ENCODE results near the gene DNAJC30. TPM values are rescaled to one million over a fixed set of nuclear protein-coding genes. Genes with fewer than 3 reads are reported as not detected.
A peak's percentile ranks its signal among the peaks of the same experiment; 100 is the strongest.

Gene DNAJC30
- total RNA-seq, 4 donors from 2014 or later: 4.4 to 4.9 (median 4.8) TPM

DNA sequence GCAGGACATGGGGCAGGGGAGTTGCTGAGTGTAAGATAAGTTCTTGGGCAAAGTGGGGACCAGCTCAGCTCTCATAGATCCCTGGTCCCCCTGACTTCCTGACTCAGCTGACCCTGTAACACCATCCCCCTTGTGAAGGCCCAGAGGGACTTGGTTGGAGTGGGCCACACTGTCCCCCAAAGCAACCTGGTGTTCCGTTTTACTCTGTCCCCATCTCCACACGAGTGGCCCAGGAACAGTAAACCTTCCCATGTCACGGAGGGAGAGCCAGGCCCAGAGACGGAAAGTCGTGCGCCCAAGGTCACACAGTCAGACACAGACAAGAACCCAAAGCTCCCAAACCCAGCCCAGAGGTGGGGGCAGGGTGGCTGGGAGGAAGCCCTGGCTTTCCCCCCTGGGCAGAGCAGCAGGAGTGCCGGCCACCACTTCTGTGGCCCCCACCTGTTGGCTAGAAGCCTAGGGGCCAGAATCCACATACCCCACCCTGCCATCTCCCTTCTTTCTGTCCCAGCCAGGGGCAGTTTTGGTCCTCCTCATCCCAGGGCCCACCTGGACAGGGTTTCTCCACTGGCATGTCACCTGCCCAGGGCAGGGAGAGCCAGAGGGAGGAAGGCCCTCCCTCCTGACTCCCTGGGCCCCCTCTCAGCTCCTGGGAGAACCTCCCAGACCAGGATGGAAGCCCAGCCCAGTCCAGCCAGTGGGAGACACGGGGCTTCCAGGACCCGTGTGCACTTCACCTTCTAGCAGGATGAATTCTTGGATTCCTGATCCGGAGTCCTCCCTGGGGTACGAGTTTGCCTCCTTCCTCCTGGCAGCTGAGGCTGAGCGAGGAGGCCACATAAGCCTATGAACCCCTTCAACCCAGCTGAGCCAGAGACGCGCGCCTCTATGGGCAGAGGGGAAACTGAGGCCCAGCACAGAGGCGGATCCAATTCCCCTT is 36.2 kb downstream of the DNAJC30 start:
- Histone ChIP-seq H3K36me3 (no peaks in the 10 kb centered on the region), H3K9me3 (no peaks in the 10 kb centered on the region), H3K4me3 (peak overlapping the region; percentile 53), H3K27ac (no peak overlapping the region), H3K27me3 (peaks cover 70% of the 10 kb centered on the region), H3K4me1 (peaks cover 12% of the 10 kb centered on the region)
- TF ChIP-seq, protein P1, sequence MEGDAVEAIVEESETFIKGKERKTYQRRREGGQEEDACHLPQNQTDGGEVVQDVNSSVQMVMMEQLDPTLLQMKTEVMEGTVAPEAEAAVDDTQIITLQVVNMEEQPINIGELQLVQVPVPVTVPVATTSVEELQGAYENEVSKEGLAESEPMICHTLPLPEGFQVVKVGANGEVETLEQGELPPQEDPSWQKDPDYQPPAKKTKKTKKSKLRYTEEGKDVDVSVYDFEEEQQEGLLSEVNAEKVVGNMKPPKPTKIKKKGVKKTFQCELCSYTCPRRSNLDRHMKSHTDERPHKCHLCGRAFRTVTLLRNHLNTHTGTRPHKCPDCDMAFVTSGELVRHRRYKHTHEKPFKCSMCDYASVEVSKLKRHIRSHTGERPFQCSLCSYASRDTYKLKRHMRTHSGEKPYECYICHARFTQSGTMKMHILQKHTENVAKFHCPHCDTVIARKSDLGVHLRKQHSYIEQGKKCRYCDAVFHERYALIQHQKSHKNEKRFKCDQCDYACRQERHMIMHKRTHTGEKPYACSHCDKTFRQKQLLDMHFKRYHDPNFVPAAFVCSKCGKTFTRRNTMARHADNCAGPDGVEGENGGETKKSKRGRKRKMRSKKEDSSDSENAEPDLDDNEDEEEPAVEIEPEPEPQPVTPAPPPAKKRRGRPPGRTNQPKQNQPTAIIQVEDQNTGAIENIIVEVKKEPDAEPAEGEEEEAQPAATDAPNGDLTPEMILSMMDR (IDR thresholded peaks at IDR 0.05): no peak
- TF ChIP-seq EP300 (IDR thresholded peaks at IDR 0.05) (no peak), POLR2AphosphoS5 (IDR thresholded peaks at IDR 0.05) (no peak), POLR2A (IDR thresholded peaks at IDR 0.05) (no peak)
- no peak for DNase-seq (ENCODE audit: low spot score in 2 of 2)
- WGBS: 69% methylated on average over 11 of the region's 16 CpGs

DNA sequence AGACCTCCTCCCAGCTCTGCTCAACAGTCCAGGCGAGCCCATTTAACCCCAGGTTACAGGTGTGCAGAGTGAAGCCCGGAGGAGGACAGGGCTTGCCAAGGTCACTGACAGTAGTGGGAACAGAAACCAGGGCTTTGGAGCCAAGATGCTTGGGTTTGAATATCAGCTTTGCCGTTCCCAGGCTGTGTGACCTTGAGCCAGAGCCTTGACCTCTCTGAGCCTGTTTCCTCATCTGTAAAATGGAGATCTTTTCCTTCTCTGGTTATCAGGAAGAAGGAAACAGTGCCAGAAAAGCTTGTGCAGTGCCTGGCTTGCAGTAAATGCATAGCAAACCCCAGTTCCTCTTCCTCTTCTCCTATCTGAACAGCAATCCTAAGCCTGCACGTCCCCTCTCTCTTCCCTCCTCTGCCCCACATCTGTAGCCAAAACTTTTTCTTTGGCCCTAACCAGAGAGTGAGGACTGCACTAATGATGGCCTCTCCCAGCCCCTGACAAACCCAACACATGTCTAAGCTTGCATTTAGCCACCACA is 37.5 kb downstream of the DNAJC30 start:
- no peak overlapping the region for H3K4me3 ChIP-seq
- WGBS: 53% methylated on average over 4 of the region's 4 CpGs
- no peaks in the 10 kb centered on the region for H3K36me3 ChIP-seq
- no peak overlapping the region for H3K27ac ChIP-seq
- DNase-seq (ENCODE audit: low spot score in 2 of 2): no peak
- H3K9me3 ChIP-seq: no peaks in the 10 kb centered on the region
- peaks cover 64% of the 10 kb centered on the region for H3K27me3 ChIP-seq
- H3K4me1 ChIP-seq: peaks cover 12% of the 10 kb centered on the region
- no peak for TF ChIP-seq EP300 (IDR thresholded peaks at IDR 0.05)
- no peak for TF ChIP-seq POLR2AphosphoS5 (IDR thresholded peaks at IDR 0.05)
- no peak for TF ChIP-seq POLR2A (IDR thresholded peaks at IDR 0.05)
- TF ChIP-seq, protein P1 (IDR thresholded peaks at IDR 0.05): no peak

- peaks cover 56% of the 10 kb centered on the region for H3K27me3 ChIP-seq
- H3K4me3 ChIP-seq: no peak overlapping the region
- no peak for DNase-seq (ENCODE audit: low spot score in 2 of 2)
- H3K27ac ChIP-seq: no peak overlapping the region
- TF ChIP-seq, protein P1 (IDR thresholded peaks at IDR 0.05): no peak
- TF ChIP-seq EP300 (IDR thresholded peaks at IDR 0.05) (no peak), POLR2A (IDR thresholded peaks at IDR 0.05) (no peak), POLR2AphosphoS5 (IDR thresholded peaks at IDR 0.05) (no peak)
- peaks cover 12% of the 10 kb centered on the region for H3K4me1 ChIP-seq
- WGBS: 69% methylated on average over 5 of the region's 5 CpGs
- no peaks in the 10 kb centered on the region for H3K36me3 ChIP-seq
- no peaks in the 10 kb centered on the region for H3K9me3 ChIP-seq
Measured at GRCh38 chr7:73644688-73645286, 38.5 kb downstream of the DNAJC30 start.

DNA sequence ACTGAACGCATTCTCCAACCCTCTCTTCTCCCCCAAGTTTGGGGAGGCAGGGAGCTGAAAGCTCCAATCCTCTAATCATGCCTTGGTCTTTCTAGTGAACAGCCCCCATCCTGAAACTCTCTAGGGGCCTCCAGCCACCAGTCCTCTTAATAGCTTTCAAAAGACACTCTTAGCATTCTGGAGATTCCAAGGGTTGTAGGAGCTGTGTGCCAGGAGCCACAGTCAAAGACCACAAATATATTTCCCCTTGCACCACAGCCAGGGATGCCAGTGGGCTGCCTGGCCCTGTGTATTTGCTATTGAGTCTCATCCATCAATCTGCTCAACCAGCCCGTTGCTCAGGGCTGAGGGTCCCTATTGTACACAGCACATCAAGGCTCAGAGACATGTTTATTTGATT is 40.4 kb downstream of the DNAJC30 start:
- TF ChIP-seq POLR2A (IDR thresholded peaks at IDR 0.05): no peak
- TF ChIP-seq, protein P1 (IDR thresholded peaks at IDR 0.05): no peak
- no peak for TF ChIP-seq POLR2AphosphoS5 (IDR thresholded peaks at IDR 0.05)
- TF ChIP-seq EP300 (IDR thresholded peaks at IDR 0.05): no peak
- Histone ChIP-seq H3K36me3 (no peaks in the 10 kb centered on the region), H3K4me3 (no peak overlapping the region), H3K4me1 (peaks cover 6% of the 10 kb centered on the region), H3K9me3 (no peaks in the 10 kb centered on the region), H3K27me3 (peaks cover 36% of the 10 kb centered on the region), H3K27ac (no peak overlapping the region)
- WGBS: 87% methylated on average over 2 of the region's 2 CpGs
- DNase-seq (ENCODE audit: low spot score in 2 of 2): no peak

GRCh38 chr7:73638911-73639310 is 44.3 kb downstream of the DNAJC30 start:
- TF ChIP-seq POLR2AphosphoS5 (IDR thresholded peaks at IDR 0.05) (no peak), EP300 (IDR thresholded peaks at IDR 0.05) (no peak), POLR2A (IDR thresholded peaks at IDR 0.05) (no peak)
- TF ChIP-seq, protein P1 (IDR thresholded peaks at IDR 0.05): no peak
- Histone ChIP-seq H3K27me3 (peaks cover 4% of the 10 kb centered on the region), H3K27ac (no peak overlapping the region), H3K9me3 (no peaks in the 10 kb centered on the region), H3K4me1 (peaks cover 4% of the 10 kb centered on the region), H3K36me3 (no peaks in the 10 kb centered on the region), H3K4me3 (no peak overlapping the region)
- no peak for DNase-seq (ENCODE audit: low spot score in 2 of 2)
- 75% methylated on average over 3 of the region's 3 CpGs for WGBS

All from suprapubic skin (tissue), 4 donors.